IPS-20b (cell line): ENCODE data around the gene FOXRED2.

Source experiments
- H3K27ac ChIP-seq: one replicate; pipeline ENCODE4 v1.5.1; 2013; ENCODE audit warnings: low read length
- H3K27me3 ChIP-seq: 2 replicates; pipeline ENCODE4 v1.6.1; 2013; ENCODE audit warnings: mild to moderate bottlenecking, low read length, inconsistent platforms; ENCODE audit not compliant: insufficient read depth
- H3K36me3 ChIP-seq: 2 replicates; pipeline ENCODE4 v1.6.1; 2013; ENCODE audit warnings: low read depth, mild to moderate bottlenecking, inconsistent platforms, low read length, moderate library complexity; ENCODE audit not compliant: insufficient read depth
- H3K4me1 ChIP-seq: 2 replicates; pipeline ENCODE4 v1.6.1; 2013; ENCODE audit warnings: mild to moderate bottlenecking, control low read depth, inconsistent platforms, low read length, moderate library complexity; ENCODE audit not compliant: insufficient read depth
- H3K4me3 ChIP-seq: 2 replicates; pipeline ENCODE4 v1.5.1; 2013; ENCODE audit warnings: mild to moderate bottlenecking, low read length, inconsistent platforms
- H3K9ac ChIP-seq: 2 replicates; pipeline ENCODE4 v1.6.1; 2013; ENCODE audit warnings: low read depth, mild to moderate bottlenecking, inconsistent platforms, low read length, moderate library complexity
- H3K9me3 ChIP-seq: 2 replicates; pipeline ENCODE4 v1.6.1; 2013; ENCODE audit warnings: mild to moderate bottlenecking, low read depth, low read length, inconsistent platforms; ENCODE audit not compliant: insufficient read depth

Gene FOXRED2

DNA sequence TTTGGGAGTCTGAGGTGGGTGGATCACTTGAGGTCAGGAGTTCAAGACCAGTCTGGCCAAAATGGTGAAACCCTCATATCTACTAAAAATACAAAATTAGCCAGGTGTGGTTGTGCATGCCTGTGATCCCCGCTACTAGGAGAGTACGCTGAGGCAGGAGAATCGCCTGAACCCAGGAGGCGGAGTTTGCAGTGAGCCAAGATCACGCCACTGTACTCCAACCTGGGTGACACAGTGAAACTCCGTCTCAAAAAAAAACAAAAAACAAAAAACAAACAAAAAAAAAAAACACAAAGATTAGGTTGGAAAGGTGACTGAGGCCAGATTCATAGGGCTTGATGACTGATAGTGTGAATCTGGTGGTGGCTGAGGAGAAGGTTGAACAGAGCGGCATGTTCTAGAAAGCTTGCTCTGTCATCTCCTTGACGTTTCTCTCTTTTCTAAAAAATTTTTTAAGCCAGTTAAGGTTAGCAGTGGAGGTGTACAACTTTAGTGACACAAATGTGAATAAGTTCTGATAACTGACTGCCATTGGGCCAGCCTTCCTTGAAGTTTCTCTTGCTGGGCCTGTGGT, 66.3 kb downstream of the FOXRED2 start:
- Histone ChIP-seq H3K27me3 (no peaks in the 10 kb centered on the region), H3K4me1 (no peaks in the 10 kb centered on the region; the same call in 1 of the 2 replicates), H3K4me3 (no peak overlapping the region), H3K36me3 (no peaks in the 10 kb centered on the region), H3K9ac (no peak overlapping the region), H3K9me3 (no peaks in the 10 kb centered on the region), H3K27ac (no peak overlapping the region)

GRCh38 chr22:36439481-36440271, 67.2 kb downstream of the FOXRED2 start:
- no peaks in the 10 kb centered on the region; the same call in 1 of the 2 replicates for H3K4me1 ChIP-seq
- H3K9ac ChIP-seq, result no peak overlapping the region

More at GRCh38 chr22:36439481-36440271, 67.2 kb downstream of the FOXRED2 start:
- Histone ChIP-seq H3K27ac (no peak overlapping the region), H3K4me3 (no peak overlapping the region), H3K27me3 (no peaks in the 10 kb centered on the region), H3K36me3 (no peaks in the 10 kb centered on the region), H3K9me3 (no peaks in the 10 kb centered on the region)
